Stimulated activated CD4-positive, alpha-beta T cell treated with anti-CD3 and anti-CD28 coated beads, Interleukin-1b, Interleukin-23, amount 100 ng/mL, for 24 hours (primary cell): ENCODE results near the gene SRGAP1.
A peak's percentile ranks its signal among the peaks of the same experiment; 100 is the strongest.
"Not testable (repeated sequence)": the region's sequence is repeated elsewhere in the genome, so short reads cannot be mapped to it uniquely, and the experiment has no call there.

ENCODE experiments used
- DNase-seq, 4 experiments: peaks; one replicate each; pipeline ENCODE4 v3.0.0-alpha.2; 2020; ENCODE audit warnings: low read depth in 4 of 4, low spot score in 1 of 4

Gene SRGAP1

DNA sequence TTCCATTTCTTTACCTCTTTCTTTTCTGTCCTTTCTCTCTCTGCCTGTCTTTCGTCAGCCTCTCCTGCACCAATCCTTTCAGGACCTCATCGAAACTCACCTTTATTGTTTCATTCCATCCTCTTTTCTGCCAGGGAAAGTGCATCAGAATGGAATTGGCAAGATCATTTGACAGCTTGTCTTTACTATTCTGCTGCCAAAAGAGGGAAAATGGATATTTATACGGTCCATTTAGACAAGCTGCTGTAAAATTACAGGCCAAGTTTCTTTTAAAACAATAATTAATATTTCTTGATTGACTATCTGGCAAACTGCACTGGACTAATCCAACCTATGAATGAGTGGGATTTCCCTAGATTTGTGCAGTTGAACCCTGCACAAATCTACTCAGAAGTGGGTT, 7.6 kb upstream of the SRGAP1 start:
- DNase-seq, result no peak

DNA sequence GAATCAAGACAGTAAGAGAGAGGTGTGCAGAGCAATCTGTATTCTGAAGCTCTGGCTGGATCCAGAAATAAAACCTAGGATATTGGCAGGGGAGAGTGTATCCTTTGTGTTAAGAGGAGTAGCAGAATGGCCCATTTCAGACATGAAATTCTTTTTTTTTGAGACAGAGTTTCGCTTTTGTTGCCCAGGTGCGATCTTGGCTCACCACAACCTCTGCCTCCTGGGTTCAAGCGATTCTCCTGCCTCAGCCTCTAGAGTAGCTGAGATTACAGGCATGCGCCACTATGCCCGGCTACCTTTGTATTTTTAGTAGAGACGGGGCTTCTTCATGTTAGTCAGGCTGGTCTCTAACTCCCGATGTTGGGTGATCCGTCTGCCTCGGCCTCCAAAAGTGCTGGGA, 6.1 kb upstream of the SRGAP1 start:
- DNase-seq, result no peak

GRCh38 chr12:63841011-63841410, 3.5 kb upstream of the SRGAP1 start:
- no peak for DNase-seq

- DNase-seq, result no peak
Measured at GRCh38 chr12:63841571-63841970, 2.9 kb upstream of the SRGAP1 start.

DNA sequence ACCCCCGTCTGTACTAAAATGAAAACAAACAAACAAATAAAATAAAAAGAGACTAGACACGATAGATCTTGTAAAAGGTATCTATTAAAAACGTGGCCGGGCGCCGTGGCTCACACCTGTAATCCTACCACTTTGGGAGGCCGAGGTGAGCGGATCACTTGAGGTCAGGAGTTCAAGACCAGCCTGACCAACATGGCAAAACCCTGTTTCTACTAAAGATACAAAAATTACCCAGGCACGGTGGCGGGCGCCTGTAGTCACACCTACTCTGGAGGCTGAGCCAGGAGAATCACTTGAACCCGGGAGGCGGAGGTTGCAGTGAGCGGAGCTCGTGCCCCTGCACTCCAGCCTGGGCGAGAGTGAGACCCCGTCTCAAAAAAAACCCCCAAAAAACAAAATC, 1.8 kb upstream of the SRGAP1 start:
- DNase-seq, result not testable (repeated sequence)

DNA sequence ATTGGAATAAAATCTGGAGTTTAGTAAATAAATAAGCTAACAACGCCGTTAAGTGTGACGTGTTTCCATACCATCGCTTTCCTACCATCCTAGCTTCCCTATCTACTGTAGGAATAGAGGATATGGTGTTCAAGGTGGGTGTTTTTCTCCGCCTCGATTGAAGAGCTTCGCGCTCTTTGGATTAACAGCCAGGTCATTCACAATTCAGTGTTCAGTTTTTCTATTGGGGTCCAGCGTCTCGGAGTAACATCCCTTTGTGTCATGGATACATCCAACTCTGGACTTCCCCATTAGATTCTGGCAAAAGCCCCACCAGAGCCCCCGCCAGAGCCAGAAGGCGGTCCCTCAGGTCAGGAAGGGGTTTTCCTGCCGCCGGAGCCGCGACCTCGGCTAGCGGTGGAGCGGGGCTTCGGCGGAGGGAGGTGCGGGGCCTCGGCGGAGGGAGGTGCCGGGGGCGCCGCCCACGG, 1.2 kb upstream of the SRGAP1 start:
- DNase-seq, result no peak

DNA sequence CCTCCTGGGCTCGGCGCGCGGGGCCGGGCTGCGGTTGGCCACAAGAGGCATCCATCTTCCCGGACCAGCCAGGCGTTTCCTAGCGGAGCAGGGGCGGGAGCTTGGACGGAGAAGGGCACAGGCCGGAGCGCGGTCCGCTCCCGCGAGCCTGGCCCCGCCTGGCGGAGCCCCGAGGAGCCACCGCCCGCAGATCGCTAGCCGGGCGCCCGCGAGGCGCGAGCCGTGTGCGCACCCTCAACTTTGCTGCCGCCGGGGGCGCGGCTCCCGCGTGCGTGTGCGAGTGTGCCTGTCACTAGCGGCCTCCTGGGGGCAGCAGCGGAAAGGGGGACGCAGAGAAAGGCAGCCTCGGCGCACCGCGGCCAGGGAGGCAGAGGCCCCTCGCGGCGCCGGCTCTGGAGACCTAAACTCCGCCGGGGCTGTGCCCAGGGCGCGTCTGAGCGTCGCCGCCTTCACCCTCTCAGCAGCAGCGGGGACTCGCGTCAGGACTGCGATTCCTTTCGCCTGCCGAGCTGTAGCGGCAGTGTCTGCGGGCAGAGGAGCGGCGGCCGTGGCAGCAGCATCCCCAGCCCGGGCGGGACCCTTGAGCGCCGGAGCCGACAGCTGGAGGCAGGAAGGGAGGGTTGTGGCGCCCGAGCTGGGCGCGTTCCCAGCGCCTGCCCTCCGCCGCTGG, 644 bp upstream of the SRGAP1 start:
- DNase-seq, result peak; percentile 42 to 65 (median 61)

GRCh38 chr12:63845726-63846125, 1.2 kb downstream of the SRGAP1 start:
- DNase-seq, result no peak

DNA sequence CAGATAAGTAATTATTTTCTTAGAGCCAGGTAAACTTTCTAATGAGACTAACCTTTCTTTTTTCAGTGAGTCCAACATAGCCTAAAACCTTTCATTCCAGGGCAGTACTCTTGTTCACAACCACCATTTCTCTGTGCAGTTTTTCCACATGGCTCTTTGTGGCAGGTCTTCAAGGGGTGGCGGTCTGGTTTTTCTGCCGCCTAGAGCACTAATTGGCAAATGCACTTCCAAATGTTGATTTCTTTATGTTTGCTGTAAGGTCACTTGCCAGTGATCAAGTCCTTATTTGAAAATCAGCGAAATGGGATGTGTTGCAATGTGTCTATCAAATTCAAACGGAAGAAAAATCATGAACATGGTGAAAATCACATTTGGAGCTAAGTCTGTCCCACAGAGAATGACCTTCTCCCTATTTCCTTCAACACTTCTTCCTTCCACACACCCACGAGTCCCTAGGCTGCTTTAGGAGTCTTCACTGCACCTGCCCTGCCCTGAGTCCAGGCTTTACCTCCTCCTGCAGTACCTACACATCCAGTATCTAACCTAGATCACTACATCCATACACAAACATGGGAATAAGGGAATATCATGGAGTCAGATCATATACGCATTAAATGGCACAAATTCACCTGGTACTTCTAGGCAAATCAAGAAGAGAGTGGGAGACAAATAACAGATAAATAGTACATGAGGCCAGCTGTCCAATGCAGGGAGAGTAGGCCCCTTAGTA, 1.9 kb downstream of the SRGAP1 start:
- no peak for DNase-seq

GRCh38 chr12:63848450-63848849, 4.0 kb downstream of the SRGAP1 start:
- no peak for DNase-seq

DNA sequence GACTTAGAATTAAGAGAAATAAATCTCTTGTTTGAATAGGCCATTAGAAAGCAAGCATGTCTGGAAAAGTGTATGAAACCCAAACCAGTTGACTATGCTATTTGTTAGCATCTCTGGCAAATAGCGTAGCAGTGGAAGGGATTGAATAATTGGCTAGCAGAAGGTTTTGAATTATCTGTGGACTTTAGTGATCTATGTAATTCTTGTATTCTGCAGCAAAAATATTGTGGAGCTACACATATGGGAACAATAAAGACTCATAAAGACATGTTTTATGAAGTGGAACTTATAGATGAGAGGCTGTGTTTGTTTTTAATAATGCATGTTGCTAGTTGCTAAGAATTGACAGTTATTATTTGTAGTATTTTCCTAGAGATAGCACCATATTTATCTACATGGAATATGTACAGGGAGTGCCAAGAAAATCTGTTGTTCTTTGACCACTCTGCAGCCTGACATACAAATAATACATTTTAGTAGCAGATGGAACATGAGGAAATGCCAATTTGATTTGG, 4.7 kb downstream of the SRGAP1 start:
- DNase-seq, result no peak

GRCh38 chr12:63849641-63850040, 5.1 kb downstream of the SRGAP1 start:
- no peak for DNase-seq

DNA sequence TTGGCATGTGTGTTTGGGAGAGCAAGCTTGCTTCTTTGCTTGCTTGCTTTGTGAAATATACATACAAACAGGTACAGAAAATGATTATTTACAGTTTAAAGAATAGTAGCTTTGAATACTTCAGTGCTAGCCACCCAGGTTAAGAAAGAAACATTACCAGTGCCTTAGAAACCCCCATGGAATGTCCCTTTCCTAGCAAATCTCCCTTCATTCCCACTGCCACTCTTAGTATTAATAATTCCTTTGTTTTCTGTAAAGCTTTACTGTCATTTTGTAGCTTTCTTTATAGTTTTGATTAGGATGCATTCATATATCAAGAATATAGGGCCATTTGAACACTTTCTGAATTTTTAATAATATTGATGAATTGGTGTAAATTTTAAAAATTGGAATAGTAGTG, 9.5 kb downstream of the SRGAP1 start:
- no peak for DNase-seq

GRCh38 chr12:63855299-63855698, 10.8 kb downstream of the SRGAP1 start:
- DNase-seq, result no peak

DNA sequence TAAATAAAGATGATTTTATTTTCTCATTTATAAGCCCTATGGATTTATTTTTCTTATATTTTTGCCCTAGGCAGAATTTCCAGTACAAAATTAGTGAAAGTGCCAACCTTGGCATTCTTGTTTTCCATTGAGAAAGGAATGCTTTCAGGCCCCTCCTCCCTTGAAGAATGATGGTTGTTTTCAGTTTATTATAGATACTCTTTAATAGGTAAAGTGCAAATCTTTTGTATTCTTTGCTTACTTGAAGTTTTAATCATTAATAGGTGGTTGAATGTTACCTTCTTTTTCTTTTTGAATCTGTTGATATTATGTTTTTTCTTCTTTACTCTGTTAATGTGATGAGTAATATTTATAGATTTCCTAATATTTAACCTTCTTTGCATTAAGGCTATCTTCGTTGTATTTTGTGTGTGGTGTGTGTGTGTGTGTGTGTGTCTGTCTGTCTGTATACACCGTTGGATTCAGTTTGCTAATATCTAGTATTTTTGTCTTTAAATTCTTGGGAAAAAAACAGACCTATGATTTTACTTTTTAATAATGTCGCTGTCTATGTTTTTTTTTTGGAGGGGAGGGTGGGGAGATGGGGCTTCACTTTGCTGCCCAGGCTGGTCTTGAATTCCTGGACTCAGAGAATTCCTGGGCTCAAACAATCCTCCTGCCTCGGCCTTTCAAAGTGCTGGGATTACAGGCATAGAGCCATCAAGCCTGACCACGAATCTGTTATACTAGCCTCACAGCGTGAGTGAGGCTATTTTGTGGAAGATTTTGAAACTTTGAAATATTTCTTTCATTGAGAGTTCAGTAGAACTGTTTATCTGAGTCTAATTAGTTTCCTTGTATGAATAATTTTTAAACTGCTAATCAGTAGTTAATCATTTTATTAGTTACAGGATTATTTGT, 13.5 kb downstream of the SRGAP1 start:
- no peak for DNase-seq

- not testable (repeated sequence) for DNase-seq
Measured at GRCh38 chr12:63859880-63860279, 15.4 kb downstream of the SRGAP1 start.

- no peak for DNase-seq
Measured at GRCh38 chr12:63862187-63862968, 17.9 kb downstream of the SRGAP1 start.

DNA sequence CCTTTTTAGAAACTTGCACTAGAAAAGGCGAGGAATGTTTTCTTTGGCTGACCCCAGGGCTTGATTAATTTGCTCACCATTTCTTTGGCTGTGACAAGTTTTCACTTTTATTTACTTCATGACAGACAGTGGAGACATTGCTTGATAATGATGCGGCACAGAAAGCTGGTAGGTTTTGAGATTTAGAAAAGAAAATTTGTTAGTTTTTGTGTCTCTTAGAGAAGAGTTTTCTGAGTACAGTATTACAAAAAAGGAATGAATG, 18.4 kb downstream of the SRGAP1 start:
- no peak for DNase-seq

DNA sequence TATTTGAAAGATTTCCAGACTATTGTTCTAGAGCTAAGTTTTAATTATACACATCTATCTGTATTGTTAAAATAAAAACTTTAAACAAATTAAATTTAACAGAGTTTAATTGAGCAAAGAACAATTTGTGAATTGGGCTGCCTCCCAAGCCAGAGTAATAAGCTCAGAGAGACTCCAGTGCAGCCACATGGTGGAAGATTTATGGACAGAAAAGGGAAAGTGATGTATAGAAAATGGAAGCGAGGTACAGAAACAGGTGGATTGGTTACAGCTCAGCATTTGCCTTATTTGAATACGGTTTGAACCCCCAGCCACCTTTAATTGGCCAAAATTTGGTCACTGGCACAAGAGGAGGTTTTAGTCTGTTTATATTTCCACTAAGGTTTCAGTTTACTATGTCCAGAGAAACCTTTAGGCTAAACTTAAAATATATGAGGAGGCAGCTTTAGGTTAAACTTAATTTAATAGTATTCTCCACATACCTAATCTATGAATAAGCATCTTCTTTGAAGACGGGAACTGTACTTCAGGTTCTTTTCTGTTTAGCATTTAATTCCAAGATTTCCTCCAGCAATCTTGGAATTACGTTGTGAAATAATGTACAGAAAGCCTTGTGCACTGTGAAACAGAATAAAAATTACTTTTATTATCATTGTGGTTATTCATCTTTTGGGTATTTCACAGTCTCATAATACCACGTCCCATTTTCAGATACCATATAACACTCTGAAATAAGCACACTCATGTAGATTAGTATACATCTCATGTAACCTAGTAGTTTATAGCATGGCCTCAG, 19.4 kb downstream of the SRGAP1 start:
- DNase-seq, result no peak

DNA sequence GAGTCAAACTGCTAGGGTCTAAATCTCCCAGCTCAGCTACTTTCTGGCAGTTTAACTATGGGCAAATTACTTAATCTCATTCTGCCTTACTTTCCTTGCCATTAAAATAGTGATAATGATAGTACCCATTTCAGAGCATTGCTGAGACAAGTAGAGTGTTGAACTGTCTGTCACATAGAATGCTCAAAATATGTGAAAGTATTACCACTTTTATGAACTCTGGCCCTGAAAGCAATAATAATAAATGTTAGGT, 19.9 kb downstream of the SRGAP1 start:
- no peak for DNase-seq

GRCh38 chr12:63865448-63865847, 20.9 kb downstream of the SRGAP1 start:
- DNase-seq, result no peak
